Ishikawa (cell line): ENCODE measurements around the gene KCNE3.

Experiments
- CEBPB ChIP-seq: IDR thresholded peaks from 2 replicates; pipeline ENCODE4 v1.6.1; 2012
- CREB1 ChIP-seq: IDR thresholded peaks from 2 replicates; pipeline ENCODE4 v1.6.1; 2012; ENCODE audit warnings: low read depth
- EGR1 ChIP-seq: IDR thresholded peaks from 2 replicates; pipeline ENCODE4 v1.6.1; 2012
- EP300 ChIP-seq: IDR thresholded peaks from 2 replicates; pipeline ENCODE4 v1.6.1; 2012; ENCODE audit warnings: borderline replicate concordance
- FOXM1 ChIP-seq: IDR thresholded peaks from 2 replicates; pipeline ENCODE4 v1.6.1; 2012; ENCODE audit warnings: low read depth, borderline replicate concordance
- MAX ChIP-seq: IDR thresholded peaks from 2 replicates; pipeline ENCODE4 v1.6.1; 2012
- NFIC ChIP-seq: IDR thresholded peaks from 2 replicates; pipeline ENCODE4 v1.6.1; 2012
- RAD21 ChIP-seq: IDR thresholded peaks from 2 replicates; pipeline ENCODE4 v1.6.1; 2012; ENCODE audit warnings: low read depth
- REST ChIP-seq: IDR thresholded peaks from 2 replicates; pipeline ENCODE4 v1.6.1; 2012; ENCODE audit warnings: low read depth, mild to moderate bottlenecking
- TAF1 ChIP-seq: IDR thresholded peaks from 2 replicates; pipeline ENCODE4 v1.6.1; 2012; ENCODE audit warnings: low read depth, mild to moderate bottlenecking
- TCF12 ChIP-seq: IDR thresholded peaks from 2 replicates; pipeline ENCODE4 v1.6.1; 2012; ENCODE audit warnings: low read depth
- TEAD4 ChIP-seq: IDR thresholded peaks from 2 replicates; pipeline ENCODE4 v1.6.1; 2012
- USF1 ChIP-seq: IDR thresholded peaks from 2 replicates; pipeline ENCODE4 v1.6.1; 2012
- YY1 ChIP-seq: IDR thresholded peaks from 2 replicates; pipeline ENCODE4 v1.6.1; 2012; ENCODE audit warnings: low read depth
- ZBTB7A ChIP-seq: IDR thresholded peaks from 2 replicates; pipeline ENCODE4 v1.6.1; 2012; ENCODE audit warnings: low read depth

The KCNE3 gene

GRCh38 chr11:74468936-74469335 is 1.6 kb upstream of the KCNE3 start:
- peak; percentile 68 for TF ChIP-seq NFIC
- TF ChIP-seq USF1, result no peak
- TF ChIP-seq YY1, result no peak
- TF ChIP-seq TCF12, result peak; percentile 47; the same call in 1 of the 2 replicates

- no peak for TF ChIP-seq EGR1
- TF ChIP-seq USF1, result no peak
- no peak for TF ChIP-seq TCF12
- no peak for TF ChIP-seq YY1
- TF ChIP-seq REST, result no peak
- no peak for TF ChIP-seq EP300
- TF ChIP-seq RAD21, result no peak
- TF ChIP-seq FOXM1, result no peak
- no peak for TF ChIP-seq MAX
- TF ChIP-seq TAF1, result no peak
- no peak for TF ChIP-seq NFIC
- no peak for TF ChIP-seq ZBTB7A
- no peak for TF ChIP-seq CREB1
- no peak for TF ChIP-seq CEBPB
- no peak for TF ChIP-seq TEAD4
Measured at GRCh38 chr11:74468521-74468920, 1.2 kb upstream of the KCNE3 start.

- 0 out of 2 replicates have a peak, but pooled peaks have one; percentile 1 for TF ChIP-seq EP300
- TF ChIP-seq CEBPB, result no peak
- TF ChIP-seq TCF12, result no peak
Measured at GRCh38 chr11:74468058-74468457, 709 bp upstream of the KCNE3 start.

GRCh38 chr11:74465291-74465708 is 2.0 kb downstream of the KCNE3 start:
- no peak for TF ChIP-seq USF1
- TF ChIP-seq RAD21, result no peak
- TF ChIP-seq MAX, result no peak
- no peak for TF ChIP-seq TAF1
- no peak for TF ChIP-seq ZBTB7A
- TF ChIP-seq YY1, result no peak

GRCh38 chr11:74464746-74465145 is 2.6 kb downstream of the KCNE3 start:
- TF ChIP-seq CREB1, result no peak
- no peak for TF ChIP-seq MAX
- TF ChIP-seq TAF1, result no peak
- TF ChIP-seq TCF12, result no peak
- no peak for TF ChIP-seq EGR1
- no peak for TF ChIP-seq CEBPB
- TF ChIP-seq ZBTB7A, result no peak
- no peak for TF ChIP-seq EP300
- TF ChIP-seq NFIC, result no peak
- TF ChIP-seq TEAD4, result no peak
- TF ChIP-seq USF1, result no peak
- no peak for TF ChIP-seq RAD21

- no peak for TF ChIP-seq MAX
- no peak for TF ChIP-seq ZBTB7A
- TF ChIP-seq CREB1, result no peak
- no peak for TF ChIP-seq REST
Measured at GRCh38 chr11:74463216-74463615, 4.1 kb downstream of the KCNE3 start.
